Peyer's patch (tissue), 4 donors: ENCODE measurements around the gene MCTP2.

Experiments used
- POLR2A ChIP-seq, 2 donors: fragments of 450-650 bp; IDR thresholded peaks; one replicate each; pipeline ENCODE4 v1.5.1; 2017; ENCODE audit warnings: antibody characterized with exemption in 2 of 2, mild to moderate bottlenecking in 2 of 2, moderate library complexity in 2 of 2
- TF ChIP-seq, protein P1 (sequence below), 6 experiments: fragments of 450-650 bp in 4 of 6; fragments of 200-600 bp in 2 of 6; sonication (generic) in 1 of 6; IDR thresholded peaks; one replicate each; pipeline ENCODE4 v1.5.1; 2017 to 2019; ENCODE audit warnings: antibody characterized with exemption in 6 of 6, mild to moderate bottlenecking in 3 of 6, moderate library complexity in 1 of 6

- no peak for TF ChIP-seq POLR2A (IDR thresholded peaks at IDR 0.05)
- TF ChIP-seq, protein P1, sequence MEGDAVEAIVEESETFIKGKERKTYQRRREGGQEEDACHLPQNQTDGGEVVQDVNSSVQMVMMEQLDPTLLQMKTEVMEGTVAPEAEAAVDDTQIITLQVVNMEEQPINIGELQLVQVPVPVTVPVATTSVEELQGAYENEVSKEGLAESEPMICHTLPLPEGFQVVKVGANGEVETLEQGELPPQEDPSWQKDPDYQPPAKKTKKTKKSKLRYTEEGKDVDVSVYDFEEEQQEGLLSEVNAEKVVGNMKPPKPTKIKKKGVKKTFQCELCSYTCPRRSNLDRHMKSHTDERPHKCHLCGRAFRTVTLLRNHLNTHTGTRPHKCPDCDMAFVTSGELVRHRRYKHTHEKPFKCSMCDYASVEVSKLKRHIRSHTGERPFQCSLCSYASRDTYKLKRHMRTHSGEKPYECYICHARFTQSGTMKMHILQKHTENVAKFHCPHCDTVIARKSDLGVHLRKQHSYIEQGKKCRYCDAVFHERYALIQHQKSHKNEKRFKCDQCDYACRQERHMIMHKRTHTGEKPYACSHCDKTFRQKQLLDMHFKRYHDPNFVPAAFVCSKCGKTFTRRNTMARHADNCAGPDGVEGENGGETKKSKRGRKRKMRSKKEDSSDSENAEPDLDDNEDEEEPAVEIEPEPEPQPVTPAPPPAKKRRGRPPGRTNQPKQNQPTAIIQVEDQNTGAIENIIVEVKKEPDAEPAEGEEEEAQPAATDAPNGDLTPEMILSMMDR (IDR thresholded peaks at IDR 0.05), result no peak
These were observed 220.1 kb downstream of the MCTP2 start for GRCh38 chr15:94451466-94451865.
